Erythroblast (primary cell): ENCODE measurements around the gene GPR107.
"Not testable (repeated sequence)": the region's sequence is repeated elsewhere in the genome, so short reads cannot be mapped to it uniquely, and the experiment has no call there.

ENCODE experiments used
- DNase-seq, 2 experiments: peaks; one replicate each; lab custom pipeline; 2025; lab: John Stamatoyannopoulos, UW
- GATA1 ChIP-seq: IDR thresholded peaks from 2 replicates; pipeline ENCODE4 v1.6.1; 2011; ENCODE audit warnings: low read depth, mild to moderate bottlenecking, control low read depth, low read length, moderate library complexity
- POLR2A ChIP-seq: IDR thresholded peaks from 2 replicates; pipeline ENCODE4 v1.6.1; 2011; ENCODE audit warnings: mild to moderate bottlenecking, low read length

The GPR107 gene

GRCh38 chr9:130053504-130054324, at the start of gene GPR107:
Gene GPR107, plus strand, starts transcription at chr9:130053906. Its CDS starts 27 bp downstream, at chr9:130053933.
- peak; percentile 75 for TF ChIP-seq POLR2A
- no peak for TF ChIP-seq GATA1
- peak; percentile 82 to 87 for DNase-seq

- TF ChIP-seq GATA1: no peak
- no peak for TF ChIP-seq POLR2A
These were observed 49.7 kb upstream of the GPR107 start for GRCh38 chr9:130003943-130004552.

GRCh38 chr9:130006952-130007351, 46.8 kb upstream of the GPR107 start:
- not testable (repeated sequence) for DNase-seq

More at GRCh38 chr9:130003943-130004552, 49.7 kb upstream of the GPR107 start:
- no peak for DNase-seq

GRCh38 chr9:130008538-130008937, 45.2 kb upstream of the GPR107 start:
- DNase-seq: no peak
- TF ChIP-seq POLR2A: no peak
- no peak for TF ChIP-seq GATA1

- DNase-seq: not testable (repeated sequence)
These were observed 44.2 kb upstream of the GPR107 start for GRCh38 chr9:130009546-130009945.

GRCh38 chr9:130010151-130010988, 43.3 kb upstream of the GPR107 start:
- no peak for DNase-seq
- TF ChIP-seq GATA1: no peak
- no peak for TF ChIP-seq POLR2A

- DNase-seq: no peak
- TF ChIP-seq POLR2A: no peak
- TF ChIP-seq GATA1: no peak
These were observed 40.4 kb upstream of the GPR107 start for GRCh38 chr9:130013326-130013725.

- TF ChIP-seq GATA1 (no peak), POLR2A (no peak)
- no peak for DNase-seq
These were observed 38.2 kb upstream of the GPR107 start for GRCh38 chr9:130015353-130016019.

GRCh38 chr9:130017076-130017475, 36.6 kb upstream of the GPR107 start:
- DNase-seq: no peak
- TF ChIP-seq POLR2A (no peak), GATA1 (no peak)

- DNase-seq: not testable (repeated sequence)
These were observed 36.2 kb upstream of the GPR107 start for GRCh38 chr9:130017510-130017909.

GRCh38 chr9:130018265-130018664, 35.4 kb upstream of the GPR107 start:
- DNase-seq: no peak
- TF ChIP-seq GATA1 (no peak), POLR2A (no peak)

- DNase-seq: no peak
- no peak for TF ChIP-seq GATA1
These were observed 33.1 kb upstream of the GPR107 start for GRCh38 chr9:130020618-130021017.

- TF ChIP-seq POLR2A: no peak
- TF ChIP-seq GATA1: no peak
These were observed 32.6 kb upstream of the GPR107 start for GRCh38 chr9:130021123-130021522.

GRCh38 chr9:130021842-130022241, 31.9 kb upstream of the GPR107 start:
- DNase-seq: not testable (repeated sequence)

More at GRCh38 chr9:130021123-130021522, 32.6 kb upstream of the GPR107 start:
- no peak for DNase-seq
